ENCODE data around the gene GALNT10. TPM values are rescaled to one million over a fixed set of nuclear protein-coding genes. Genes with fewer than 3 reads are reported as not detected.

Gene GALNT10
- 10.2 and 10.5 TPM in 2 replicates for total RNA-seq (ENCODE audit: low replicate concordance)

GRCh38 chr5:154190595-154191304, at the start of gene GALNT10:
Gene GALNT10 (plus strand): TSS chr5:154190733. CDS start chr5:154190867, 134 bp downstream.
- peak within 1 kb of the TSS; percentile 81 for H3K4me3 ChIP-seq
- peaks cover 79% of the 10 kb centered on the region for H3K27me3 ChIP-seq
- H3K9me3 ChIP-seq (ENCODE audit: low read depth) = no peaks in the 10 kb centered on the region
- H3K4me1 Mint-ChIP-seq = peaks cover 68% of the 10 kb centered on the region
- peaks cover 6% of the 10 kb centered on the region for H3K36me3 Mint-ChIP-seq
- peaks cover 8% of the 10 kb centered on the region for H3K79me2 ChIP-seq (ENCODE audit: low read depth)
- no peaks in the 10 kb centered on the region for H3K36me3 ChIP-seq
- peaks cover 14% of the 10 kb centered on the region for H3K27me3 Mint-ChIP-seq (ENCODE audit: insufficient read depth, low read depth)
- H3K4me3 Mint-ChIP-seq = peak within 1 kb of the TSS; percentile 97
- no peaks in the 10 kb centered on the region for H3K9me3 Mint-ChIP-seq
- TF ChIP-seq EZH2 (IDR thresholded peaks at IDR 0.05) (no peak), EZH2phosphoT487 (IDR thresholded peaks at IDR 0.05) (no peak), CTCF (IDR thresholded peaks at IDR 0.05) (no peak)
- H3K4me2 ChIP-seq = peak within 1 kb of the TSS; percentile 86
- no peak within 1 kb of the TSS for H3K9ac ChIP-seq
- H3K27ac Mint-ChIP-seq = peak within 1 kb of the TSS; percentile 99
- peaks cover 45% of the 10 kb centered on the region for H3F3A ChIP-seq (ENCODE audit: low read depth)
- H4K20me1 ChIP-seq (ENCODE audit: low read depth) = peaks cover 14% of the 10 kb centered on the region
- peak; percentile 91 for DNase-seq (ENCODE audit: low spot score)
- peak within 1 kb of the TSS; percentile 72 for H2AFZ ChIP-seq (replicated peaks)
- no peak within 1 kb of the TSS for H3K27ac ChIP-seq
- peaks cover 40% of the 10 kb centered on the region for H3K4me1 ChIP-seq

DNA sequence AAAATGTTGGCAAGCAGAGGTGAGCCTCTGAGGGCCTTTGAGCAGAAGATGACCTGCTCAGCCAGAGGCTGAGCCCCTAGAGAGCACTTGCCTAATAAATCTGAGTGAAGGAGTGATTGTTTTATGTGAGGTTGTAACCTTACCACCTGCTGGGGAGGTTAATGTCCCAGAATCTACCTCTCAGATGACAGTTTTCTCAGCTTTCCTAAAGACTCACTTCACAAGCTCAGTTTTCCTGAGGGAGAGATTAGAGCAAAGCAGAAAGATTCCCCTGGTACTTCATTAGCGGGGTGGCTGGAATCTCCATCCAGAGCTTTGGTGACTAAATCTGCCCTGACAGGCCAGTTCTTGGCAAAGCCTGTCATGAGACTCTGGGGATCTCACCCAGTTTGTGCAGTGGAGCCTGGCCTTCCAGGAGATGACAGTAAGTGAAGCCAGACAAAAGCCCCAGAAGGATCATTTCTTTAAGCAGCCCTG, 48.8 kb upstream of the GALNT10 start:
- no peak for TF ChIP-seq EZH2 (IDR thresholded peaks at IDR 0.05)
- no peaks in the 10 kb centered on the region for H3K9me3 ChIP-seq (ENCODE audit: low read depth)
- no peak overlapping the region for H3K4me2 ChIP-seq
- H3K4me3 ChIP-seq = no peak overlapping the region
- no peaks in the 10 kb centered on the region for H3K27me3 ChIP-seq
- H3K4me1 Mint-ChIP-seq = peaks cover 51% of the 10 kb centered on the region
- H3K9ac ChIP-seq = no peak overlapping the region
- no peaks in the 10 kb centered on the region for H4K20me1 ChIP-seq (ENCODE audit: low read depth)
- H3K9me3 Mint-ChIP-seq = peaks cover 3% of the 10 kb centered on the region
- H3K27ac ChIP-seq = no peak overlapping the region
- peaks cover 45% of the 10 kb centered on the region for H3K4me1 ChIP-seq
- peak overlapping the region; percentile 58 for H3K27ac Mint-ChIP-seq
- H2AFZ ChIP-seq (replicated peaks) = no peak overlapping the region
- H3K36me3 ChIP-seq = no peaks in the 10 kb centered on the region
- H3K79me2 ChIP-seq (ENCODE audit: low read depth) = no peaks in the 10 kb centered on the region
- H3F3A ChIP-seq (ENCODE audit: low read depth) = peaks cover 45% of the 10 kb centered on the region
- peaks cover 2% of the 10 kb centered on the region for H3K27me3 Mint-ChIP-seq (ENCODE audit: insufficient read depth, low read depth)
- no peak overlapping the region for H3K4me3 Mint-ChIP-seq
- no peaks in the 10 kb centered on the region for H3K36me3 Mint-ChIP-seq
- DNase-seq (ENCODE audit: low spot score) = peak; percentile 52

GRCh38 chr5:154143211-154143641, 47.3 kb upstream of the GALNT10 start:
- peaks cover 2% of the 10 kb centered on the region for H3K27me3 Mint-ChIP-seq (ENCODE audit: insufficient read depth, low read depth)
- no peaks in the 10 kb centered on the region for H3K27me3 ChIP-seq

More at GRCh38 chr5:154143211-154143641, 47.3 kb upstream of the GALNT10 start:
- Histone ChIP-seq H2AFZ (replicated peaks) (no peak overlapping the region), H4K20me1 (ENCODE audit: low read depth) (no peaks in the 10 kb centered on the region), H3K4me1 (peaks cover 45% of the 10 kb centered on the region), H3K4me3 (no peak overlapping the region), H3K9ac (no peak overlapping the region), H3K9me3 (ENCODE audit: low read depth) (no peaks in the 10 kb centered on the region), H3F3A (ENCODE audit: low read depth) (peaks cover 41% of the 10 kb centered on the region), H3K4me2 (peak overlapping the region; percentile 27), H3K79me2 (ENCODE audit: low read depth) (no peaks in the 10 kb centered on the region), H3K27ac (no peak overlapping the region), H3K36me3 (no peaks in the 10 kb centered on the region)
- Mint-ChIP-seq H3K9me3 (peaks cover 3% of the 10 kb centered on the region), H3K36me3 (no peaks in the 10 kb centered on the region), H3K4me3 (no peak overlapping the region), H3K27ac (no peak overlapping the region), H3K4me1 (peaks cover 51% of the 10 kb centered on the region)
- DNase-seq (ENCODE audit: low spot score) = peak; percentile 50
- TF ChIP-seq EZH2 (IDR thresholded peaks at IDR 0.05) = no peak
- TF ChIP-seq EZH2phosphoT487 (IDR thresholded peaks at IDR 0.05) = no peak
- TF ChIP-seq CTCF (IDR thresholded peaks at IDR 0.05) = no peak
